Epithelial cell of prostate (primary cell): Measurements from ENCODE around the gene ANO9.

ENCODE experiments used
- DNase-seq: peaks from one replicate; pipeline ENCODE4 v3.0.0-alpha.2; 2011; ENCODE audit warnings: low read depth, low spot score
- H3K27ac ChIP-seq: fragments of 450-650 bp; 2 replicates; pipeline ENCODE4 v1.5.1; 2017; ENCODE audit warnings: mild to moderate bottlenecking

ANO9 gene

GRCh38 chr11:441418-442274, at the start of gene ANO9:
Gene ANO9 (minus strand): TSS chr11:442011. CDS start chr11:441926, 85 bp downstream.
- DNase-seq, result no peak

GRCh38 chr11:491358-491757, 49.5 kb upstream of the ANO9 start:
- DNase-seq, result no peak

More at GRCh38 chr11:441418-442274, at the start of gene ANO9:
- no peak within 1 kb of the TSS for H3K27ac ChIP-seq

GRCh38 chr11:490930-491260, 49.1 kb upstream of the ANO9 start:
- H3K27ac ChIP-seq, result no peak overlapping the region
- no peak for DNase-seq

More at GRCh38 chr11:491358-491757, 49.5 kb upstream of the ANO9 start:
- H3K27ac ChIP-seq, result no peak overlapping the region

- DNase-seq, result no peak
- no peak overlapping the region for H3K27ac ChIP-seq
Observed at GRCh38 chr11:490186-490929, 48.5 kb upstream of the ANO9 start.

DNA sequence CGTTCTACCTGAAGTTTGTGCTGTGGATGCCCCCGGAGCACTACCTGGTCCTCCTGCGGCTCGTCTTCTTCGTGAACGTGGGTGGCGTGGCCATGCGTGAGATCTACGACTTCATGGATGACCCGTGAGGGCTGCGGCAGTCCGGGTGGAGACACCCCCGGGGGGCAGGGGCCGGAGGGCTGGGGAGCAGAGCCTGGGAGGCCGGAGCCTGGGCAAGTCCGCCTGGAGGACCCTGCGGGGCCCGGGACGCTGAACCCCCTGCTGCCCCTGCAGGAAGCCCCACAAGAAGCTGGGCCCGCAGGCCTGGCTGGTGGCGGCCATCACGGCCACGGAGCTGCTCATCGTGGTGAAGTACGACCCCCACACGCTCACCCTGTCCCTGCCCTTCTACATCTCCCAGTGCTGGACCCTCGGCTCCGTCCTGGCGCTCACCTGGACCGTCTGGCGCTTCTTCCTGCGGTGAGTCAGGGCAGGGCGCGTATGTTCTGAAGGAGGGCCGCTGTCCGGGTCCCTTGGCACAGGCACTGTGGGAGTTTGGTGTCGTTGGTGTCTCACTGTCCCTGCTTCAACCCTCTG, 47.9 kb upstream of the ANO9 start:
- no peak overlapping the region for H3K27ac ChIP-seq
- DNase-seq, result no peak

DNA sequence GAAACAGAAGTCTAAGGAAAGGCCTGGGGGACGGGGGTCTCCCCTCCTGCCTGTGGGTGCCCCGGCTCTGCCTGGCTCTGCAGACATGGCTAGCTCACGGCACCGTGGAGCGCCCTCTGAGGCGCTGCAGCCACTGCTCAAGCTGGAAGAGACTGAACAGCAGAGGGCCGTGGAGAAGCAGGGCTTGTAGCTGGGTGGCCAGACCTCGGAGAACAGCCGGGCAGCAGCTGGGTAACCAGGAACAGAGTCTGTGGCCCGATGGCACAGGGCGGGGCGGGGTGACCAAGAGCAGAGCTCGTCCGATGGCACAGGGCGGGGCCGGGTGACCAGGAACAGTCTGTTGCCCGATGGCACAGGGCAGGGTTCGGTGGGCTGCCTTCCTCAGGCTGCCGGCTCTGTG, 47.2 kb upstream of the ANO9 start:
- no peak for DNase-seq
- H3K27ac ChIP-seq, result no peak overlapping the region

GRCh38 chr11:488579-488978, 46.8 kb upstream of the ANO9 start:
- H3K27ac ChIP-seq, result no peak overlapping the region
- no peak for DNase-seq

- no peak for DNase-seq
- H3K27ac ChIP-seq, result no peak overlapping the region
Observed at GRCh38 chr11:488062-488461, 46.3 kb upstream of the ANO9 start.

- DNase-seq, result no peak
- no peak overlapping the region for H3K27ac ChIP-seq
Observed at GRCh38 chr11:487571-488021, 45.8 kb upstream of the ANO9 start.

DNA sequence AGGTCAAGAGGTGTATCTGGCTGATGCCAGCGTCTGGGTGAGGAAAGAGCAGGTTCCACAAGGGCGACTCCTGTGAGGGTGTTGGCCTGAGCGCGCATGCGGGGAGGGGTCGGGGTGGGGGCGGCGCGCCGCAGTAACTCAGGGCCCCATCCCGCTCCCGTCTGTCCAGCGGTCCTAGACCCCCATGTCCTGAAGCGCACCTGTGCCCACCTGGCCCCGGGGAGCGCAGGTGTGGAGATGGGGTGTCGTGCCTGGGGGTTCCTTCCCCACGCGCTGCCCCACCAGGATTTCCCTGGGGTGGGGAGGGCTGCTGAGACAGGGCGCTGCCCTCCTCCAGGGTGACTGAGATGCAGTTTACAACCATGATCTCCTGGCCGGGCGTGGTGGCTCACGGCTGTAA, 44.4 kb upstream of the ANO9 start:
- DNase-seq, result no peak
- no peak overlapping the region for H3K27ac ChIP-seq

- H3K27ac ChIP-seq, result no peak overlapping the region
Observed at GRCh38 chr11:484616-485015, 42.8 kb upstream of the ANO9 start.

GRCh38 chr11:479311-479710, 37.5 kb upstream of the ANO9 start:
- no peak for DNase-seq
- no peak overlapping the region for H3K27ac ChIP-seq

More at GRCh38 chr11:484616-485015, 42.8 kb upstream of the ANO9 start:
- no peak for DNase-seq

DNA sequence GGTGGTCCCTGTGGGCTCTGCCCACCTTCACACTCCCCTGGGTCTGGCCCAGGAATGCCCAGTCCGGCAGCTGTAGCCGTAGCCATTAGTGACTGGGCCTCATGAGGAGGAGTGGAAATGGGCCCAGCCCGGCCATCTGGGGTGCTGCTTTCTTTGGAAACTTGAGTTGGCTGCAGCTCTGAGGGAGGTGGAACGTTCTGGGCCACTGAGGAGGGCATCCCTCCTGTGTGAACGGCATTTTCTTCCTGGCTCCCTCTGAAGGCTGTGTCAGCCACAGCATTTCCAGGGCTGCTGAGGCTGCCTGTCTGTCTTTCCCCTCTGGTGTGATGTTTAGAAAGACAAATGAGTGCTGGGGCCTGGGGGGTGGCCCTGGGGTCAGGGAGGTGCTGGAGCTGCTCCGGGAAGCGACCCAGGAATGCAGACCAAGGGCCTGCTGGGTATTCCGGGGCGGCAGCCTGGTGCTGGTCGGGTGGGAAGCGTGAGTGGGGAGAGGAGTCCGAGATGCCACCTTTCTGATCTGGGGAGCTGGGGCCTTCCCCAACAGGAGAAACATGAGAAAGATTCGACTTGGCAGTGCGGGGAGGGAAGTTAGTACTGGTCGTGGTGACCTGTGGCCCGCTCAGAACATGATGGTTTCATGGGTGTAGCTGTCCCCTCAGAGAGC, 35.4 kb upstream of the ANO9 start:
- no peak for DNase-seq
- no peak overlapping the region for H3K27ac ChIP-seq

GRCh38 chr11:476416-476815, 34.6 kb upstream of the ANO9 start:
- DNase-seq, result no peak
- H3K27ac ChIP-seq, result no peak overlapping the region

DNA sequence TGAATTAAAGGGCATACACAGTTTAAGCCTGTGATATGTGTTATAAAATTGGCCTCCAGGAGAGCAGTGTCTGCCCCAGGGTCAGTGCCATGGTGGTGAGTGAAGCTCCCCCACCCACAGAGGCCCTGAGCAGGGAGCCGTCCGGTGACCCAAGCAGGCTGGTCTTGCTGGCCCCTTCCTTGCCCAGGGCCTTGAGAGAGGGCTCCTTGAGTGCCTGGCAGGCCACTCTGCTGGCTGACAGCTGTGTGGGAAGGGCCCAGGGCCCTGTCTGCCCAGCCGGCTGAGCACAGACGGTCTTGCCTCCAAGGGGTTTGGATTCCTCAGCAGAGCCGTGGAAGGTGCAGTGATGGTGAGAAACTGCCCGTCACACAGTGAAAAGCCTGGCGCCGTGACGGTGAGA, 34.1 kb upstream of the ANO9 start:
- no peak for DNase-seq
- H3K27ac ChIP-seq, result no peak overlapping the region

GRCh38 chr11:474914-475506, 33.2 kb upstream of the ANO9 start:
- no peak overlapping the region for H3K27ac ChIP-seq
- no peak for DNase-seq

- H3K27ac ChIP-seq, result no peak overlapping the region
- DNase-seq, result no peak
Observed at GRCh38 chr11:473962-474785, 32.4 kb upstream of the ANO9 start.

DNA sequence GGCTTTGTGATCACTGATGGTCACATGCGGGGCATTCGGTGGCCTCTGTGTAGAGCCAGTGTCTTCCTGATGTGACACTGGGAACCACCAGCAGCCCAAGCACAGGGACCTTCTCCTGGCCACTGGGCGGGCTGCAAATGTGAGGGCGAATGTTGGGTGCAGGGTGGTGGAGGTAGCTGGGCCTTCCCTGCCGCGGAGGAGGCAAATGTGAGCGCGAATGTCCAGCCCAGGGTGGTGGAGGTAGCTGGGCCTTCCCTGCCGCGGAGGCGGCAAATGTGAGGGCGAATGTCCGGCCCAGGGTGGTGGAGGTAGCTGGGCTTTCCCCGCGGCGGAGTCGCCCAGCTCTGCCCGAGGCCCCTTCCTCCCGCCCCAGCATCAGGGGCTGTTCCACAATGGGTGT, 31.6 kb upstream of the ANO9 start:
- H3K27ac ChIP-seq, result no peak overlapping the region
- no peak for DNase-seq

- H3K27ac ChIP-seq, result no peak overlapping the region
- no peak for DNase-seq
Observed at GRCh38 chr11:472816-473215, 31.0 kb upstream of the ANO9 start.
